ENCODE measurements around the gene FLYWCH1.

- no peak for TF ChIP-seq CTCF (conservative IDR thresholded peaks at IDR 0.05; ENCODE audit: low read length)
- no peak for TF ChIP-seq EZH2phosphoT487 (IDR thresholded peaks at IDR 0.05; ENCODE audit: borderline replicate concordance)
Measured at GRCh38 chr16:2973093-2973492, 61.4 kb downstream of the FLYWCH1 start.

Data from Loucy (cell line).